NCI-H2171 treated with DMSO at 0.1 percent for 48 hours (cell line): ENCODE results near the gene TCERG1L.
"Not testable (repeated sequence)": the region's sequence is repeated elsewhere in the genome, so short reads cannot be mapped to it uniquely, and the experiment has no call there.

Source experiments
- DNase-seq: peaks from one replicate; lab custom pipeline; 2025; lab: John Stamatoyannopoulos, UW

TCERG1L gene

GRCh38 chr10:131084791-131085090, 226.8 kb downstream of the TCERG1L start:
- DNase-seq = no peak

- no peak for DNase-seq
Measured at GRCh38 chr10:131083915-131084790, 227.4 kb downstream of the TCERG1L start.

DNA sequence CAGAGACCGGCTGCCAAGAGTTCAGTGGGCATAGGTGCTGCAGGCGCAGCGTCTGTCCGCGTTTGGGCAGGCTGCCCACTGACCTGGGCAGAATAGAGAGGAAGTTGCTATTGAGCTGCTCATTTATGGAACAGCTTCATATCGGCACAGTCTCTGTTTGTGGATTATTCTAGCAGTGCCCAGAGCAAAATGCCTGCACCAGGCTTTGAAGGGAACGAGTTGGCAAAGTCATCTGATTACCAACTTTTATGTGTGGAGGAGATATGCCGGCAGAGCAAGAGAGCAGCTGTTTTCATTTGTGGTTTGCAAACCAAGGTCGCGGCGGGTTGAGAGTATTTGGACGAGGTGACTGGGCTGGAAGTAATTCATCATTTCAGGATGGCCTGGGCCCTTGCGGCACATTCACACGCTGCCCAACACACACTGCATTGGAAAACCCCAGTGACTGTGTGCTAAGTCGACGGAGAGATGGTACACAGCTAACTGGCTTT, 228.5 kb downstream of the TCERG1L start:
- DNase-seq = no peak

DNA sequence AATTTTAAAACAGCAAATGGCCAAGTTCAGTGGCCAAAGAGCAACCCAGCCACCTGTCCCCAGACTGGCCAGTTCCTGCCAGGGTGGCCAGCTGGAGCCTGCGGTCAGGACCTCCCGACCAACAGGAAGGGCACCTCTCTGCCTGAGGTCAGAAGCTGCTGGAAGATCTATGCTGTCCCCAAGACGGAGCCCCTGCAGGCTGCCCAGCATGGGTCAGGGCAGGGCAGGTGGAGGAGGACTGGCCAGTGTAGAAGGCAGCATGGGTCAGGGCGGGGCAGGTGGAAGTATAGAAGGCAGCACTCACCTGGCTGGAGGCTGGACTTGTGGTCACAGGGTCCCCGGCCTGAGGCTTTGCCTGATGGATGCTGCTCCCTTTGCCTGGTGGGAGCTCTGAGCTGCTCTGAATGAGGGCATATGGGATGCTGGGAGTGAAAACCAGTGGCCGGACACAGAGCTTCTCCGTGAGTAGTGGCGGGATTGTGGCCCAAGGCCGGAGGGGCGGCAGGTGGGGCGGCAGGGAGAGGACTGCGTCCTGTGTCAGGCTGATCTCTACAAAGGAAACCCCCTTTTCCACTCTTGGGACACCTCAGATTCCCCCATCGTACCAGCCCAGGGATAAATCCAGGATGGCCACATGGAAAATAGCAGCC, 229.2 kb downstream of the TCERG1L start:
- DNase-seq = no peak

- no peak for DNase-seq
Measured at GRCh38 chr10:131081786-131082185, 229.7 kb downstream of the TCERG1L start.

DNA sequence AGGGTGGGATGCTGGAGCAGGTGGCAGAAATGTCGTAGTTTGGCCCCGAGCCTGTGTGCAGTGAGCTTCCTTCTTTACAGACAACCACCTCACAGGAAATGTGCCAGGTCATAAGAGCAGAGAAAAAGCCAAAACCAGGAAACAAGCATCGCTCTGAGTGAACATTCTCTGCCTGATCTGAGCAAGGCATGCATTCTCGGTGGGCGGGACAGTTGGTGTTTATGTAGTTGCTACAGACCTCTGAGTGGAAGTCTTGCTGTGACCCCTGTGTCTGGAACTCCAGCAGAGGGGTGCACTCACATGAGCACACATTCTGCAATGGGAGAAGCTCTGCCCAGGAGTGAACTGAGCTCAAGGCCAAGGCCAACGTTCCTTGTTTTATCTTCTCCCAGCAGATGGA, 230.1 kb downstream of the TCERG1L start:
- no peak for DNase-seq

DNA sequence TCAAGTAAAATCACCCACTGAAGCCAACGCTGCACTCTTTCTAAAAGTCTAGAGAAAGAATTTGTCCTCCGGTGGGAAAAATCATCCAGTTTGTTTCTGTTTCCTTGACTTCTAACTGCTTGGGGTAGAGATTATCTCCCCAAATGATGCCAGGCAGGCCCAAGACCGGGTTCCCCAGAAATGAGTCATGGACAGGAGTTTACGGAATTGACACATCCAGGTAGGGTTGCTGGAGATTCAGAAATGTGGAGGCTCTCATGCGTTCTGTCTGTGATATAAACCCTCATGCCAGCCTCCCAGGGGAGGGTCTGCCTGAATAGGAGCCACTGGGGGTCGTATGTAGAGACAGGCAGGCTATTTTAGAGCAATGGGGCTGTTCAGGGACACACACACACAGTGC, 230.9 kb downstream of the TCERG1L start:
- no peak for DNase-seq

- DNase-seq = no peak
Measured at GRCh38 chr10:131079314-131079713, 232.2 kb downstream of the TCERG1L start.

GRCh38 chr10:131078882-131079280, 232.6 kb downstream of the TCERG1L start:
- not testable (repeated sequence) for DNase-seq

DNA sequence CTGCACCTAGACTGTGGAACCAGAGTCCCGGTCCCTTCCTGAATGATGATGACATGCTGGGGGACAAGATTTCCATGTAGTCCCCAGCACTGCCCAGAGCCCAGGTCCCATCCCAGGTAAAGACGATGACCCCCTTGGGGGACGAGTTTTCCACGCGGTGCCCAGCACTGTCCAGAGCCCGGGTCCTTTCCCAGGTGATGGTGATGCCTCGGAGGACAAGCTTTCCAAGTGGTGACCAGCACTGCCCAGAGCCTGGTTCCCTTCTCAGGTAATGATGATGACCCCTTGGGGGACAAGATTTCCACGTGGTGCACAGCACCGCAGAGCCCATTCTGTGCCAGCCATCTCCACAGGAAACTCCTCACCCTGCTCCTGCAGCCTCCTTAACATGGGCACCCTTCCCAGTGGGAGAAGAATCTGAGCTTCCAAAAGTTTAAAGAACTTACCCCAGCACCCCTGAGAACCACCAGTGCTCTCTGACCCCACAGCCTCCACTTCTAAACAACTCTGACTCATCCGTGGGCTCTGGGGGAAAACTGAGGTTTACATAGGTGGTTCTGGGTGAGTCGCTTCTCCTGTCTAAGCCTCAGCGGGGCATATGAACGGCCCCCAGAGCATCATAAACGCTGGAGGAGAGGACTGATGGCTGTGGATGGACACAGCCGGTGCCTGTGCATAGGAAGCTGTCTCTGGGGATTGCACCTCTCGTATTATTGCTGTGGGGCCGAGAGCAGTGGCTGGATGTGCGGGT, 233.2 kb downstream of the TCERG1L start:
- no peak for DNase-seq

DNA sequence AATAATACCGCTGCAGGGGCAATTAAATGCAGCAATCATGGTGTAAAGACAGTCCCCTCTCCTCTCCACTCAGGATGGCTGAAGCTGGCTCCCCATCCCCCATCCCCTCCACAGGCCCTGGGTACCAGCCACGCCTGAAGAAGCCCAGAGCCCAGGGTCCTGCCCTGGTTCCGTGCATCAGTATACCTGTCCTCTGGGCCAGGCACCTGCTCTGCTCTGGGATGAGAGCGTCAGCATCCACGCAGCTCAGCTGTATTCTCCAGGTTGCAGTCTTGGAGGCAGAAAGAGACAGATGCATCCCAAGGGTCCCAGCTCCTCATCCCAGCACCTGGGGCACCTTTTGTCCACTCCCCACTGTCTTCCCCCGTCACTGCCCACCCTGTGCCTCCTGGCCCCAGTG, 233.8 kb downstream of the TCERG1L start:
- no peak for DNase-seq

DNA sequence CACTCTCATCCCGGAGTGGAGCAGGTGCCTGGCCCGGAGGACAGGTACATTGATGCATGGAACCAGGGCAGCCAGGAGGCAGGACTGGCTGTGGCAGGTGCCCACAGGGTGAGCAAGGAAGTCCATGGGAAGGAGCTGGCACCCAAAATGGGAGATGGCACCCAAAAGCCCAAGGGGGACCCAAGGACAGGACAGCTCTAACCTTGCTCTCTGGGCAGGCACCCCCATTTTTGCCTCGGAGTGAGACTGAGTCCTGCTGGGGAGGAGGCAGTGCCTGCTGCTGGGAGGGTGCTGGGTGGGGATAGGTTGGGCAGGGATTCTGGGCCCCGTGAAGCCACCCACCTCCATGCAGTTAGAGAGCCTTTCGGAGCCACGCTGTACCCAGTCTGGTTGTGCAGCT, 234.5 kb downstream of the TCERG1L start:
- no peak for DNase-seq

GRCh38 chr10:131076356-131076755, 235.2 kb downstream of the TCERG1L start:
- no peak for DNase-seq

DNA sequence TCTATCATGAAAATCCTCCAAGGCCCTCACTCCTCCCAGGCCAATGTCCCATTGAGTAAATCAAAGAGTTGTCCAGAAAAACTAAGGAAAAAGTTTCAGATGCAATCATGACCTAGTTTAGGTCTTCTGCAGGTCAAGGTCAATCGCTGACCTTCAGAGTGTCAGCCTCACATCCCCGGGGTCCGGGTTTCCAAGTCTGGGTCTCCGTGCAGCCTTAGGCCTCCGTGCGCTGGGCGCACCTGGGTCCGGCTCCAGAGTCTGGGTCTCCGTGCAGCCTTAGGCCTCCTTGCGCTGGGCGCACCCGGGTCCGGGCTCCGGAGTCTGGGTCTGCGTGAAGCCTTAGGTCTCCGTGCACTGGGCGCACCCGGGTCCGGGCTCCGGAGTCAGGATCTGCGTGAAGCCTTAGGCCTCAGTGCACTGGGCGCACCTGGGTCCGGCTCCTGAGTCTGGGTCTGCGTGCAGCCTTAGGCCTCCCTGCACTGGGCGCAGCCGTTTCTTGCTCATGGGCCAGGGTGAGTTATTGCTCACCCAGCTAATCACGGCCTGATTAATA, 236.2 kb downstream of the TCERG1L start:
- DNase-seq = no peak

DNA sequence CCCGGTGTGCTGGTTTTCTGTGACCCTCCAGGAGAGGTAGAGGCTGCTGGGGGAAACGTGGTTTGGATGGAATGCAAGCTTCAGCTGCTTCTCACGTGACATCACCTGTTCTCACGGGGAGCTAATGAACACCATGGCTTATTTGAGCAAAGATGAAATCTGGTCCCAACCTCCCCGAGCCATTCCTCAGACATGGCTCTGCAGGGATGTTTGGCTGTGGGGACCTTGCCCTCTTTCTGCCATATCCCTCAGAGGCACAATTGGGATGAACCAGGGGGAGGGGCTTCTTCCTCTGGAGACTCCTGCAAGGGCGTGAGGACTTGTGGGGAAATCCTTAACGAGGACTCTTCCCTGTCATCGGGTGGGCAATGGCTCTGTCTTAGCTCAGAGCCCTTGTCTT, 236.8 kb downstream of the TCERG1L start:
- no peak for DNase-seq

DNA sequence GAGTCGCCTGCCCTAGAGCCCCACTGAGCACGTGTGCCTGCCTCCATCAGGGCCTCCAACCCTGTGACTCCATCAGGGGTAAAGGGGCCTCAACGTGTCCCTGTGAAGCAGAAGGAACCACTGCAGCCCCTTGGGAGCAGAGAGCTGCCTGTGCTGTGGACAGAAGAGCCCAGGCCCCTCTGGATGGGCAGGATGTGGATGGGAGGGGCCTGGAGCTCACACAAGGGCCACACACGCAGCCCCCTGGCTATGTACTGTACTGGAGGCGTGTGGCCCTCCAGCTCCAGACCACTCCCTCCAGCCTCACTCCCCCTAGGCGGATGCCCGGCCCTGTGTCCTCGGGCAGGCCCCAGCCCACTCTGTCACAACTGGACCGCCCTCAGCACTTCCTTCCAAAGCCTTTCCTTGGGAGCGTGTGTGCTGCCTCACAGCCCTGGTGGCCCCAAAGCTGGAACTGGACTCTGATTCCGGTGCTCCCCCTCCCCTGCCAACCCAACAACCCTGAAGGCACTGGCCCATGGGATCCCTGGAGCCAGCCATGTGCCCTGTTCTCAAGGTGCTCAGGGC, 238.0 kb downstream of the TCERG1L start:
- DNase-seq = no peak

- no peak for DNase-seq
Measured at GRCh38 chr10:131072651-131073468, 238.7 kb downstream of the TCERG1L start.

- no peak for DNase-seq
Measured at GRCh38 chr10:131071721-131072120, 239.8 kb downstream of the TCERG1L start.

- no peak for DNase-seq
Measured at GRCh38 chr10:131070856-131071255, 240.7 kb downstream of the TCERG1L start.

DNA sequence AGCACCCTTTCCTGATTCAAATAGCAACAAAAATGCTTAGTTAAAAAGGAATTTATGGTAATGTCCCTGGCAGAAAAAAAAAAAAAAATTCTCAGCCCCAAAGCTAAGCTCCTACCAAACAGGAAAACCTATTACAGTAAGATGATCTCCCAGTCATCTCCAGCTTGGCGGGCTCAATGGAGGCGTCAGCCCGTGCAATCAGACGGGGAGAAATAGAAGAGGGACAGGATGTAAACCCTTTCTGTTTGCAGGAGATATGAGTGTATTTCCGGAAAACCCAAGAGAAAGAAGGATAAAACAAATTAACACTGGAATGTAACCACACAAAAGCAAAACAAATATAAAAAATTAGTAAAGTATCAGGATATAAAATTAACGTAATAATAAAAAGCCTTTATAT, 242.8 kb downstream of the TCERG1L start:
- no peak for DNase-seq

GRCh38 chr10:131068311-131068710, 243.2 kb downstream of the TCERG1L start:
- DNase-seq = no peak
